ENCODE data around the gene TGFB2. TPM values are rescaled to one million over a fixed set of nuclear protein-coding genes. Genes with fewer than 3 reads are reported as not detected.

TGFB2 gene
- total RNA-seq, 2 donors from 2014 or later, result 0.27 to 4.6 TPM

GRCh38 chr1:218488986-218489385, 143.8 kb downstream of the TGFB2 start:
- Histone ChIP-seq H3K4me1 (no peaks in the 10 kb centered on the region), H3K4me3 (no peak overlapping the region), H3K36me3 (no peaks in the 10 kb centered on the region), H3K27ac (no peak overlapping the region), H3K9ac (ENCODE audit: low read depth in 2 of 2, low read length in 2 of 2) (no peak overlapping the region), H3K27me3 (no peaks in the 10 kb centered on the region), H3K9me3 (no peaks in the 10 kb centered on the region)
- DNase-seq, result no peak
- no peak for TF ChIP-seq CTCF (IDR thresholded peaks at IDR 0.05)
- intact Hi-C loops (cut with DNase I), result no loop called here

GRCh38 chr1:218490406-218490922, 145.3 kb downstream of the TGFB2 start:
- no peak overlapping the region for H3K27ac ChIP-seq
- intact Hi-C loops (cut with DNase I), result no loop called here
- no peak overlapping the region for H3K9ac ChIP-seq (ENCODE audit: low read depth in 2 of 2, low read length in 2 of 2)
- no peak for DNase-seq
- H3K36me3 ChIP-seq, result no peaks in the 10 kb centered on the region
- no peaks in the 10 kb centered on the region for H3K27me3 ChIP-seq
- no peaks in the 10 kb centered on the region for H3K4me1 ChIP-seq
- H3K9me3 ChIP-seq, result no peaks in the 10 kb centered on the region
- no peak overlapping the region for H3K4me3 ChIP-seq
- TF ChIP-seq CTCF (IDR thresholded peaks at IDR 0.05), result no peak

- intact Hi-C loops (cut with DNase I), result no loop called here
- Histone ChIP-seq H3K9me3 (no peaks in the 10 kb centered on the region), H3K4me3 (no peak overlapping the region), H3K36me3 (no peaks in the 10 kb centered on the region), H3K4me1 (no peaks in the 10 kb centered on the region), H3K27ac (no peak overlapping the region), H3K27me3 (no peaks in the 10 kb centered on the region), H3K9ac (ENCODE audit: low read depth in 2 of 2, low read length in 2 of 2) (no peak overlapping the region)
- no peak for DNase-seq
- no peak for TF ChIP-seq CTCF (IDR thresholded peaks at IDR 0.05)
Observed at GRCh38 chr1:218492874-218493273, 147.7 kb downstream of the TGFB2 start.

- H3K27ac ChIP-seq, result no peak overlapping the region
- TF ChIP-seq CTCF (IDR thresholded peaks at IDR 0.05), result no peak
- H3K4me1 ChIP-seq, result no peaks in the 10 kb centered on the region
- no peaks in the 10 kb centered on the region for H3K27me3 ChIP-seq
- intact Hi-C loops (cut with DNase I), result no loop called here
- H3K4me3 ChIP-seq, result no peak overlapping the region
- DNase-seq, result no peak
- no peak overlapping the region for H3K9ac ChIP-seq (ENCODE audit: low read depth in 2 of 2, low read length in 2 of 2)
- H3K9me3 ChIP-seq, result no peaks in the 10 kb centered on the region
- H3K36me3 ChIP-seq, result no peaks in the 10 kb centered on the region
Observed at GRCh38 chr1:218493986-218494385, 148.8 kb downstream of the TGFB2 start.

Other genes with a start within 250 kb of the TGFB2 start
- 10 to 100 TPM in 1 of 2 donors, 1 to 10 TPM in 1; 7.8 to 15.0 TPM for gene RRP15, start 60.0 kb upstream of the TGFB2 start, total RNA-seq

Measured in colonic mucosa (tissue), 4 donors.